GM12878 (cell line): Measurements from ENCODE around the gene CACNG4. TPM values are rescaled to one million over a fixed set of nuclear protein-coding genes. Genes with fewer than 3 reads are reported as not detected.

Experiments
- ATAC-seq: fragments of 200-7000 bp; cut with Tn5 transposase; 3 replicates; pipeline ENCODE4 v1.9.1; 2020; ENCODE audit warnings: mild to moderate bottlenecking, moderate library complexity
- BruUV-seq: library from RNA; stranded (reverse); fragments of 400-500 nt; replicated peaks from 2 replicates; lab custom pipeline; 2021; lab: Mats Ljungman, UMichigan
- CTCF ChIA-PET: fragments of 300-600 bp; sonication (Branson Sonifier 250); formaldehyde crosslinking; extraction: SDS; loops from one replicate; lab custom pipeline; 2021; ENCODE audit warnings: inconsistent platforms; lab: Yijun Ruan, JAX
- POLR2A ChIA-PET: fragments of 350-600 bp; formaldehyde crosslinking; extraction: SDS; loops from one replicate; lab custom pipeline; 2021; ENCODE audit warnings: inconsistent platforms; lab: Charles Lee
- RAD21 ChIA-PET: fragments of 300-600 bp; sonication (Branson Sonifier 250); formaldehyde crosslinking; loops from one replicate; lab custom pipeline; 2023; ENCODE audit warnings: antibody characterized with exemption; ENCODE audit not compliant: unreplicated experiment; lab: Charles Lee
- SMC1A ChIA-PET: fragments of 300-600 bp; sonication (Branson Sonifier 250); formaldehyde crosslinking; loops from one replicate; lab custom pipeline; 2023; ENCODE audit not compliant: unreplicated experiment, uncharacterized antibody; lab: Charles Lee
- DNase-seq: peaks from one replicate; pipeline ENCODE4 v3.0.0-alpha.2; 2011; ENCODE audit warnings: low read depth, low spot score
- FAIRE-seq: peaks from 3 replicates; lab custom pipeline; 2011; peaks lifted over from hg19 to GRCh38; lab: Jason Lieb, UNC
- H2AFZ ChIP-seq: 2 replicates; pipeline ENCODE4 v1.6.0; 2011; ENCODE audit warnings: low read depth, low read length, control low read depth; ENCODE audit not compliant: control insufficient read depth
- H3K27ac ChIP-seq: 2 replicates; pipeline ENCODE4 v1.5.1; 2011; ENCODE audit warnings: control low read depth; ENCODE audit not compliant: control insufficient read depth, insufficient read depth
- H3K27me3 ChIP-seq, 2 experiments: replicated peaks in 1 of 2; 2 replicates each; pipeline versions ENCODE4 v1.6.0 to v1.6.1; 2011; ENCODE audit warnings: low read length in 1 of 2; ENCODE audit not compliant: control insufficient read depth in 2 of 2, insufficient read depth in 2 of 2
- H3K36me3 ChIP-seq, 2 experiments: 2 replicates each; pipeline ENCODE4 v1.5.1; 2011; ENCODE audit warnings: low read length in 1 of 2; ENCODE audit not compliant: control insufficient read depth in 2 of 2, insufficient read depth in 2 of 2
- H3K4me1 ChIP-seq: 2 replicates; pipeline ENCODE4 v1.6.1; 2011; ENCODE audit warnings: mild to moderate bottlenecking, low read length, moderate library complexity, mixed read lengths; ENCODE audit not compliant: control insufficient read depth, insufficient read depth
- H3K4me2 ChIP-seq: 2 replicates; pipeline ENCODE4 v1.6.0; 2011; ENCODE audit warnings: control low read depth; ENCODE audit not compliant: control insufficient read depth, insufficient read depth
- H3K4me3 ChIP-seq: fragments of 200-600 bp; sonication (generic); 2 replicates; pipeline ENCODE4 v1.5.1; 2016
- H3K79me2 ChIP-seq: 2 replicates; pipeline ENCODE4 v1.6.0; 2011; ENCODE audit warnings: low read length; ENCODE audit not compliant: control insufficient read depth, insufficient read depth
- H3K9ac ChIP-seq: 2 replicates; pipeline ENCODE4 v1.8.0; 2011; ENCODE audit warnings: low read length, control low read depth, mixed read lengths; ENCODE audit not compliant: control insufficient read depth, insufficient read depth
- H3K9me3 ChIP-seq: replicated peaks from 3 replicates; pipeline ENCODE4 v1.5.1; 2011; ENCODE audit warnings: mild to moderate bottlenecking, low read length; ENCODE audit not compliant: control insufficient read depth, insufficient read depth
- H4K20me1 ChIP-seq: 2 replicates; pipeline ENCODE4 v1.6.0; 2011; ENCODE audit not compliant: control insufficient read depth, insufficient read depth
- CBFB ChIP-seq: IDR thresholded peaks from 2 replicates; pipeline ENCODE4 v1.6.1; 2016; ENCODE audit warnings: antibody characterized with exemption, low read depth
- E2F4 ChIP-seq: IDR thresholded peaks from 2 replicates; pipeline ENCODE4 v1.6.1; 2012; ENCODE audit warnings: low read depth, low read length, improper control_type of control experiment
- PRDM15 ChIP-seq: fragments of 450-650 bp; formaldehyde crosslinking; IDR thresholded peaks from 2 replicates; pipeline ENCODE4 v1.4.0; 2020; ENCODE audit warnings: mild to moderate bottlenecking, moderate library complexity
- TCF7 ChIP-seq: IDR thresholded peaks from 2 replicates; pipeline ENCODE4 v1.6.1; 2014; ENCODE audit warnings: antibody characterized with exemption, borderline replicate concordance
- WGBS: methylation state at CpG from one replicate; pipeline ENCODE4 v1.1.6; 2016; ENCODE audit warnings: low lambda C conversion rate; ENCODE audit not compliant: insufficient replicate concordance, insufficient coverage; ENCODE audit errors: missing lambda C conversion rate; 5-methylcytosine and 5-hydroxymethylcytosine counted together
- in situ Hi-C: fragments of 300-500 bp; cut with MboI; formaldehyde crosslinking; loops from 9 replicates; pipeline ENCODE4 v1.14.3; 2018; ENCODE audit warnings: mixed read lengths
- intact Hi-C: fragments of 100-400 bp; cut with micrococcal nuclease; formaldehyde crosslinking; loops from one replicate; pipeline ENCODE4 v1.14.2; 2022; ENCODE audit not compliant: unreplicated experiment
- polyA plus RNA-seq, 11 experiments: library from polyadenylated mRNA; depleted of rRNA in 4 of 11; unstranded in 6 of 11; stranded (reverse) in 5 of 11; fragments of >200 nt; fragmentation: Nextera tagmentation in 4 of 11; fragmentation: Illumina TruSeq in 1 of 11; extraction: Ambion mirVana in 4 of 11; extraction: Trizol in 1 of 11; gene quantifications; 1 replicate in 1 of 11; 2 replicates in 10 of 11; pipeline versions ENCODE4 v1.2.1 to v1.2.3, GENCODE V29; 2011 to 2016; ENCODE audit warnings: inconsistent platforms in 2 of 11, missing spikeins in 2 of 11, low read depth in 1 of 11
- total RNA-seq, 4 experiments: library from RNA; depleted of rRNA in 3 of 4; stranded (reverse); fragments of >200 nt in 3 of 4; fragmentation: Illumina TruSeq in 1 of 4; extraction: Trizol in 1 of 4; gene quantifications; 2 replicates each; pipeline versions ENCODE4 v1.2.1 to v1.2.3, GENCODE V29; 2013 to 2021

The CACNG4 gene
- total and polyA plus RNA-seq, 10 of the 15 experiments (the other 5 are each of a cell fraction or from before 2014, with no cell fraction given), result 0.08 TPM; not detected in 8

GRCh38 chr17:67068999-67069398, 104.5 kb downstream of the CACNG4 start (continued):
- TF ChIP-seq TCF7, result no peak
- no peak for TF ChIP-seq PRDM15 (CRISPR knock-in tag)
- TF ChIP-seq CBFB, result no peak

- Histone ChIP-seq H3K36me3 (no peaks in the 10 kb centered on the region), H3K9me3 (no peaks in the 10 kb centered on the region), H3K4me1 (no peaks in the 10 kb centered on the region), H3K4me2 (no peak overlapping the region), H3K27ac (no peak overlapping the region), H3K9ac (no peak overlapping the region), H3K4me3 (no peak overlapping the region), H3K79me2 (no peaks in the 10 kb centered on the region), H4K20me1 (no peaks in the 10 kb centered on the region), H2AFZ (no peak overlapping the region)
- ChIA-PET CTCF (interaction anchor here (1.6 kb wide), 1 partner anchor 12 kb away, joined by 7 read pairs; no protein-coding TSS in a partner anchor), RAD21 (no interaction called here), SMC1A (interaction anchor here (1.2 kb wide), 1 partner anchor 12 kb away, joined by 7 read pairs; no protein-coding TSS in a partner anchor), POLR2A (interaction anchor here (1.6 kb wide), 1 partner anchor 11 kb away, joined by 4 read pairs; no protein-coding TSS in a partner anchor)
- FAIRE-seq, result no peak
- DNase-seq, result no peak
- ATAC-seq, result no peak
- intact Hi-C loops (no loop called here), in situ Hi-C loops (no loop called here)
- 95% methylated on average over 5 of the region's 5 CpGs for WGBS
- BruUV-seq, result no TSS peak
- TF ChIP-seq E2F4, result no peak
- TF ChIP-seq, all 136 proteins: peak for 0
- H3K27me3 ChIP-seq, result no peaks in the 10 kb centered on the region
Measured at GRCh38 chr17:67069603-67070136, 105.2 kb downstream of the CACNG4 start.
